SH-SY5Y (cell line): Measurements from ENCODE around the gene FAM83F.

ENCODE experiments used
- GATA2 ChIP-seq: IDR thresholded peaks from 2 replicates; pipeline ENCODE4 v1.6.1; 2011; ENCODE audit warnings: mild to moderate bottlenecking, low read depth, low read length
- GATA3 ChIP-seq: IDR thresholded peaks from 2 replicates; pipeline ENCODE4 v1.6.1; 2011; ENCODE audit warnings: low read depth, mild to moderate bottlenecking, low read length, moderate library complexity

DNA sequence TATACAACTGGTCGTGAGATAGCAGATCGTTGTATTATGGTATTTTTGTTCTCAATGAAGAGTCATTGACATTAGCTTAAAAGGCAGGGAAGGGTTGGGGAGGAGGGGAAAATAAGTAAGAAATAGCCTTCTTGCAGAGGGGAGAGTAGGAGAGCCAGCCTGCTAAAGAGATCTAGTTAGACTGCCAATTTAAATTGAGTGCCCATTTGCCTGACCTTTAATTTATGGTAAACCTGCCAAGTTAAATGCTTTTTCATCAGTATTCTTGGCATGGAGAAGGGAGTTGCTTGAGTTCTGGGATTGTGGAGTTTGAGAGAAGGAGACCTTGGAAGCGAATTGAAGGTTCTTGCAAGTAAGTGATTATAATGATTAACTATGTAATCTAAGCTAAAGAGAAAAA lies 89.0 kb downstream of the FAM83F start:
- TF ChIP-seq GATA2 (no peak), GATA3 (no peak)
